ENCODE results near the gene GABRG3.

DNA sequence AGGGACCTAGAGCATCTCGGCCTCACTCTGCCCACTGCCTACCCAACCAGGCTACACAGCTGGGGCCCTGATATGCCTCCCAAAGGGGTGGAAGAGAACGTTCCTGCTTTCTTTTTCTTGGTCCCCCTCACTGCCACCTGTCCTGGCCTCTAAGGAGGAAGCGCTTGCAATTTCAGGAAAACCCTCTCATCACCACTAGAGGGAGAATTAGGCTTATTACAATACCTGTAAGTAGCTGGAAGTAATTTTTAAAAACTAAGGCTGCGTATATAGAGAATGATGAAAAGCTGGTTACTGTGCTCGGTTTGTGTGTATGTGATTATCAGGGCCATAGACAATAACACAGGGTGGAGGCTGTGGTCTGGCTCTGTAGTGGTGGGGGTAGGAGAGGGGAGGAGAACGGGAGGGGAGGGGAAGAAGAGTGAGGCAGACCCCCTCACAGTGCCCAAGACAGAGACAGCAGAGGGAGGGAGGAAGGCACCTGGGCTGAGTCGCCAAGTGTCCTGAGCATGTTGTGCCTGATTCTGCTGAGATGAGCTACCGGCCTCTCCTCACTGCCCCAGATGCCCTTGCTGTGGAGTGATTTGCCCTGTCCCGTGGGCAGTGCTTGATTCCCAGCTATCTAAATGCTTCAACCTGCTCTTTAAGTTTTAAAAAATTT, 3.3 kb downstream of the GABRG3 start:
- TF ChIP-seq EZH2 (IDR thresholded peaks at IDR 0.05; ENCODE audit: low read depth, unreplicated experiment) = no peak
- TF ChIP-seq, protein P1, sequence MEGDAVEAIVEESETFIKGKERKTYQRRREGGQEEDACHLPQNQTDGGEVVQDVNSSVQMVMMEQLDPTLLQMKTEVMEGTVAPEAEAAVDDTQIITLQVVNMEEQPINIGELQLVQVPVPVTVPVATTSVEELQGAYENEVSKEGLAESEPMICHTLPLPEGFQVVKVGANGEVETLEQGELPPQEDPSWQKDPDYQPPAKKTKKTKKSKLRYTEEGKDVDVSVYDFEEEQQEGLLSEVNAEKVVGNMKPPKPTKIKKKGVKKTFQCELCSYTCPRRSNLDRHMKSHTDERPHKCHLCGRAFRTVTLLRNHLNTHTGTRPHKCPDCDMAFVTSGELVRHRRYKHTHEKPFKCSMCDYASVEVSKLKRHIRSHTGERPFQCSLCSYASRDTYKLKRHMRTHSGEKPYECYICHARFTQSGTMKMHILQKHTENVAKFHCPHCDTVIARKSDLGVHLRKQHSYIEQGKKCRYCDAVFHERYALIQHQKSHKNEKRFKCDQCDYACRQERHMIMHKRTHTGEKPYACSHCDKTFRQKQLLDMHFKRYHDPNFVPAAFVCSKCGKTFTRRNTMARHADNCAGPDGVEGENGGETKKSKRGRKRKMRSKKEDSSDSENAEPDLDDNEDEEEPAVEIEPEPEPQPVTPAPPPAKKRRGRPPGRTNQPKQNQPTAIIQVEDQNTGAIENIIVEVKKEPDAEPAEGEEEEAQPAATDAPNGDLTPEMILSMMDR (conservative IDR thresholded peaks at IDR 0.05; ENCODE audit: low read depth in 2 of 2) = peak; percentile 60 to 91
- no peak for TF ChIP-seq EZH2phosphoT487 (IDR thresholded peaks at IDR 0.05; ENCODE audit: unreplicated experiment)
- TF ChIP-seq POLR2AphosphoS5 (IDR thresholded peaks at IDR 0.05; ENCODE audit: low read depth) = no peak
- TF ChIP-seq JUNB (IDR thresholded peaks at IDR 0.05; ENCODE audit: unreplicated experiment) = no peak
- TF ChIP-seq REST (IDR thresholded peaks at IDR 0.05; ENCODE audit: unreplicated experiment) = no peak

All from GM23338 (cell line).